Endodermal cell (in vitro differentiated cells): Measurements from ENCODE around the gene MTFMT. TPM values are rescaled to one million over a fixed set of nuclear protein-coding genes. Genes with fewer than 3 reads are reported as not detected.
A peak's percentile ranks its signal among the peaks of the same experiment; 100 is the strongest.

Source experiments
- DNase-seq: peaks from one replicate; pipeline ENCODE4 v3.0.0-alpha.2; 2017
- H3K27ac ChIP-seq: 2 replicates; pipeline ENCODE4 v1.5.1; 2013; ENCODE audit warnings: mild to moderate bottlenecking, low read depth, low read length, moderate library complexity
- H3K27me3 ChIP-seq: 2 replicates; pipeline ENCODE4 v1.6.1; 2013; ENCODE audit warnings: mild to moderate bottlenecking, low read length, moderate library complexity; ENCODE audit not compliant: insufficient read depth, control insufficient read depth, poor library complexity, severe bottlenecking
- H3K36me3 ChIP-seq: 2 replicates; pipeline ENCODE4 v1.7.0; 2013; ENCODE audit warnings: mild to moderate bottlenecking, low read length, moderate library complexity; ENCODE audit not compliant: control insufficient read depth, insufficient read depth
- H3K4me1 ChIP-seq: one replicate; pipeline ENCODE4 v1.7.0; 2013; ENCODE audit warnings: low read length; ENCODE audit not compliant: control insufficient read depth, insufficient read depth
- H3K4me3 ChIP-seq: 2 replicates; pipeline ENCODE4 v1.5.1; 2013; ENCODE audit warnings: mild to moderate bottlenecking, low read length, moderate library complexity
- H3K9ac ChIP-seq: 2 replicates; pipeline ENCODE4 v1.6.1; 2013; ENCODE audit warnings: mild to moderate bottlenecking, low read length, moderate library complexity; ENCODE audit not compliant: poor library complexity, severe bottlenecking; ENCODE audit errors: extremely low read depth
- H3K9me3 ChIP-seq: 2 replicates; pipeline ENCODE4 v1.6.1; 2013; ENCODE audit warnings: mild to moderate bottlenecking, low read length, moderate library complexity; ENCODE audit not compliant: control insufficient read depth
- H3K27ac Mint-ChIP-seq: 2 replicates; pipeline ENCODE4 v1.8.0; 2020; ENCODE audit warnings: mixed read lengths
- H3K27me3 Mint-ChIP-seq: 2 replicates; pipeline ENCODE4 v1.8.0; 2021; ENCODE audit warnings: mild to moderate bottlenecking, mixed read lengths; ENCODE audit not compliant: insufficient read depth
- H3K36me3 Mint-ChIP-seq: 2 replicates; pipeline ENCODE4 v1.8.0; 2020; ENCODE audit warnings: low read depth, mixed read lengths
- H3K4me1 Mint-ChIP-seq: 2 replicates; pipeline ENCODE4 v1.8.0; 2020; ENCODE audit warnings: mixed read lengths
- H3K4me3 Mint-ChIP-seq: 2 replicates; pipeline ENCODE4 v1.8.0; 2020; ENCODE audit warnings: mild to moderate bottlenecking, moderate library complexity, mixed read lengths
- H3K9me3 Mint-ChIP-seq: 2 replicates; pipeline ENCODE4 v1.8.0; 2020; ENCODE audit warnings: mild to moderate bottlenecking, mixed read lengths
- CTCF ChIP-seq: fragments of 200-600 bp; sonication (generic); conservative IDR thresholded peaks from 2 replicates; pipeline ENCODE4 v1.5.0; 2021; ENCODE audit warnings: antibody characterized with exemption, mild to moderate bottlenecking
- WGBS, 2 experiments: methylation state at CpG; one replicate each; pipeline versions ENCODE4 v1.1.5 to v1.1.7; 2013; ENCODE audit warnings: missing lambda C conversion rate in 2 of 2, mixed read lengths in 1 of 2; ENCODE audit not compliant: insufficient coverage in 1 of 2, insufficient read length in 1 of 2; 5-methylcytosine and 5-hydroxymethylcytosine counted together
- total RNA-seq, 2 donors: library from RNA; stranded (reverse); fragmentation: NEBNext Ultra II Directional in 1 of 2; extraction: Animal tissue kit (Norgen Biotek cat#: 25700) in 1 of 2; gene quantifications; 2 replicates in 1 of 2; 3 replicates in 1 of 2; pipeline ENCODE4 v1.2.1, GENCODE V29; 2021

Gene MTFMT
- total RNA-seq, 2 donors from 2014 or later: 17.8 to 23.2 TPM

GRCh38 chr15:65008983-65009382 is 20.5 kb downstream of the MTFMT start:
- Histone ChIP-seq H3K36me3 (peaks cover 51% of the 10 kb centered on the region), H3K4me3 (no peak overlapping the region), H3K9ac (no peak overlapping the region), H3K4me1 (no peaks in the 10 kb centered on the region), H3K27ac (no peak overlapping the region), H3K27me3 (no peaks in the 10 kb centered on the region), H3K9me3 (peaks cover 25% of the 10 kb centered on the region)
- no peak overlapping the region for H3K27ac Mint-ChIP-seq
- H3K27me3 Mint-ChIP-seq: no peaks in the 10 kb centered on the region
- H3K36me3 Mint-ChIP-seq: peaks cover 61% of the 10 kb centered on the region
- 88 to 100% methylated on average over 2 of the region's 2 CpGs for WGBS, 2 experiments
- TF ChIP-seq CTCF: peak; percentile 52
- no peak overlapping the region for H3K4me3 Mint-ChIP-seq
- H3K9me3 Mint-ChIP-seq: peaks cover 14% of the 10 kb centered on the region
- H3K4me1 Mint-ChIP-seq: no peaks in the 10 kb centered on the region
- no peak for DNase-seq

- peaks cover 37% of the 10 kb centered on the region for H3K36me3 ChIP-seq
- H3K27me3 ChIP-seq: no peaks in the 10 kb centered on the region
- H3K4me3 Mint-ChIP-seq: no peak overlapping the region
- H3K27me3 Mint-ChIP-seq: no peaks in the 10 kb centered on the region
- no peaks in the 10 kb centered on the region for H3K4me1 ChIP-seq
- peak; percentile 68 for DNase-seq
- H3K36me3 Mint-ChIP-seq: peaks cover 56% of the 10 kb centered on the region
- H3K9me3 Mint-ChIP-seq: no peaks in the 10 kb centered on the region
- peaks cover 9% of the 10 kb centered on the region for H3K9me3 ChIP-seq
- no peak overlapping the region for H3K4me3 ChIP-seq
- no peaks in the 10 kb centered on the region for H3K4me1 Mint-ChIP-seq
- no peak for TF ChIP-seq CTCF
- H3K27ac ChIP-seq: no peak overlapping the region
- no peak overlapping the region for H3K27ac Mint-ChIP-seq
- H3K9ac ChIP-seq: no peak overlapping the region
- WGBS, 2 experiments: 93% methylated on average over 3 of the region's 3 CpGs
These were observed 22.6 kb downstream of the MTFMT start for GRCh38 chr15:65006876-65007275.

- Mint-ChIP-seq H3K4me1 (no peaks in the 10 kb centered on the region), H3K36me3 (peaks cover 40% of the 10 kb centered on the region), H3K27me3 (no peaks in the 10 kb centered on the region), H3K9me3 (no peaks in the 10 kb centered on the region), H3K27ac (no peak overlapping the region), H3K4me3 (no peak overlapping the region)
- H3K4me1 ChIP-seq: no peaks in the 10 kb centered on the region
- H3K27me3 ChIP-seq: no peaks in the 10 kb centered on the region
- no peak overlapping the region for H3K9ac ChIP-seq
- H3K27ac ChIP-seq: no peak overlapping the region
- H3K9me3 ChIP-seq: peaks cover 9% of the 10 kb centered on the region
- 92 to 100% methylated on average over 2 to 3 of the region's 3 CpGs for WGBS, 2 experiments
- H3K36me3 ChIP-seq: peaks cover 23% of the 10 kb centered on the region
- H3K4me3 ChIP-seq: no peak overlapping the region
- no peak for TF ChIP-seq CTCF
- DNase-seq: no peak
These were observed 24.4 kb downstream of the MTFMT start for GRCh38 chr15:65004993-65005392.
